NB4 (cell line): ENCODE measurements around the gene MYT1.

ENCODE experiments used
- DNase-seq: peaks from one replicate; pipeline ENCODE4 v3.0.0; 2010; ENCODE audit warnings: low read depth
- H3K4me3 ChIP-seq: one replicate; pipeline ENCODE4 v1.5.1; 2011; ENCODE audit warnings: mild to moderate bottlenecking, low read depth, low read length, moderate library complexity
- MAX ChIP-seq: IDR thresholded peaks from 2 replicates; pipeline ENCODE4 v1.6.1; 2011; ENCODE audit warnings: low read depth, low read length
- MYC ChIP-seq: IDR thresholded peaks from 2 replicates; pipeline ENCODE4 v1.6.1; 2011; ENCODE audit warnings: low read depth, low read length
- POLR2A ChIP-seq: IDR thresholded peaks from 2 replicates; pipeline ENCODE4 v1.6.1; 2011; ENCODE audit warnings: mild to moderate bottlenecking; ENCODE audit not compliant: insufficient read length; ENCODE audit errors: extremely low read depth
- TF ChIP-seq, protein P1 (sequence below): IDR thresholded peaks from one replicate; pipeline ENCODE4 v1.5.1; 2012; ENCODE audit warnings: low read depth, low read length

MYT1 gene

DNA sequence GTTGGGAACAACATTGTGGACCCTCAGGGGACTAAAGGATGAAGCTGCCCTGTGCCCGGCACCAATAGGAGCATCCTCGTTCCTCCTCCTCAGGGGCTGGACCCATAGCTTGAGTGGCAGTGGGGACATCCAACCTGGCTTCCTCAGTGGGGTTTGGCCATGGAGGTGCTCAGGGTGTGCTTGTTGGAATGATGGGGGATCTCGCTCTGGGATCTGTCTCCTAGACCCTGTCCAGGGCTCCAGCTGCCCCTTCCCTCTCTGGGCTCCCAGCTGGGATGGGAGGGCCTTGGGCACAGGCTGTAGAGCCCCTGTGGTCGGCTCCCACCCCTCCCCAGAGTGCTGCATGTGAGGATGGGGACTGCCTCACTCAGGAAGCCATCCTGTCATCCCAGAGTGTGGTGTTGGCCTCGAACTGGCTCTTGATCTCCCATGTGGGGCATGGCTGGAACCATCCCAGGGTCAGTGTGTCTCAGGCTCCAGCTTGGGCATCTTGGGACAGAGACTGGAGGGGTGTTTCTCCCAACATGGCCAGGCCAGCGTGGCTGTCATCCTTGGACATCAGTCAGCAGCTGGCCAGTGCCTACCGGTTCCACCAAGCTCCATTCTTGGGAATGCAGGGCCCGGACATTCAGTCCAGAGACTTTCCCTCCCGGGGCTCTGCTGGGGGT lies 9.5 kb upstream of the MYT1 start:
- no peak for TF ChIP-seq POLR2A
- H3K4me3 ChIP-seq, result no peak overlapping the region
- DNase-seq, result no peak

- H3K4me3 ChIP-seq, result no peak overlapping the region
- TF ChIP-seq MAX (no peak), MYC (no peak), POLR2A (no peak)
- TF ChIP-seq, protein P1, sequence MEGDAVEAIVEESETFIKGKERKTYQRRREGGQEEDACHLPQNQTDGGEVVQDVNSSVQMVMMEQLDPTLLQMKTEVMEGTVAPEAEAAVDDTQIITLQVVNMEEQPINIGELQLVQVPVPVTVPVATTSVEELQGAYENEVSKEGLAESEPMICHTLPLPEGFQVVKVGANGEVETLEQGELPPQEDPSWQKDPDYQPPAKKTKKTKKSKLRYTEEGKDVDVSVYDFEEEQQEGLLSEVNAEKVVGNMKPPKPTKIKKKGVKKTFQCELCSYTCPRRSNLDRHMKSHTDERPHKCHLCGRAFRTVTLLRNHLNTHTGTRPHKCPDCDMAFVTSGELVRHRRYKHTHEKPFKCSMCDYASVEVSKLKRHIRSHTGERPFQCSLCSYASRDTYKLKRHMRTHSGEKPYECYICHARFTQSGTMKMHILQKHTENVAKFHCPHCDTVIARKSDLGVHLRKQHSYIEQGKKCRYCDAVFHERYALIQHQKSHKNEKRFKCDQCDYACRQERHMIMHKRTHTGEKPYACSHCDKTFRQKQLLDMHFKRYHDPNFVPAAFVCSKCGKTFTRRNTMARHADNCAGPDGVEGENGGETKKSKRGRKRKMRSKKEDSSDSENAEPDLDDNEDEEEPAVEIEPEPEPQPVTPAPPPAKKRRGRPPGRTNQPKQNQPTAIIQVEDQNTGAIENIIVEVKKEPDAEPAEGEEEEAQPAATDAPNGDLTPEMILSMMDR, result no peak
- DNase-seq, result no peak
Observed at GRCh38 chr20:64155258-64156135, 8.8 kb upstream of the MYT1 start.

DNA sequence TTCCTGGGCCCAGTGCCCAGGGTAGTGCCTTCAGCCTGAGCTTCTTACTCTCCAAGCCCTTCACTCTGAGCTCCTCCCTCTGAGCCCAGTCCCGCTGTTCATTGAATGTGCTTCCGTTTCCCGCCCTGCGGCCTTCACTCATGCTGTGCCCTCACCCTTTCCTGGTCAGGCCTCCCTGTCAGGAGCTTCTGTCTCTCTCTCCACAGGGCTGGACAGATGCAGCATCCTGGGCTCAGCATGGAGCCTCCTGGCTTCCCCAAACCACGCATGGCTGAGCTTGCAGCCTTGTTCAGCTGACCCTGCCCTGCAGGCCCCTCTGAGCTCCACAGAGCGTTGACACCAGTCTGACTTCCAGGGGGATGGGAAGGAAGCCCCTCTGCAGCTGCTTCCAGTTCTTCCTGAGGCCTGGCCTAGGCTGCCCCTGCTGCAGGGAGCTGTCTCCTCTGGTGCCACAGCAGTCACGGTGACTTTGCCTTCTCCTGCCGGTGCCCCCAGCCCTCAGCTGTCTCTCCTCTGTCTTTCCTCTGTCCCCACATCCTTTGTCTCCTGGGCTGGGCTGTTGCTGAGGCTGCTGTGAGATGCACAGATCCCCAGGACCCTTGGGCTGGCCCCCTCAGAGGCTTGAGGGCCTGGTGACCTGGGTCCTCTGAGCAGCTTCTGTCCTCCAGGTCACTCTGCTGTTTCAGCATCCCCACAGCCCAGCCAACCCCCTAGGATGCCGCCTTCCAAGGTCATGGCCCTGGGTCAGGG lies 7.9 kb upstream of the MYT1 start:
- no peak overlapping the region for H3K4me3 ChIP-seq
- DNase-seq, result no peak
- TF ChIP-seq POLR2A (no peak), MYC (no peak), MAX (no peak)
- TF ChIP-seq, protein P1, result no peak

DNA sequence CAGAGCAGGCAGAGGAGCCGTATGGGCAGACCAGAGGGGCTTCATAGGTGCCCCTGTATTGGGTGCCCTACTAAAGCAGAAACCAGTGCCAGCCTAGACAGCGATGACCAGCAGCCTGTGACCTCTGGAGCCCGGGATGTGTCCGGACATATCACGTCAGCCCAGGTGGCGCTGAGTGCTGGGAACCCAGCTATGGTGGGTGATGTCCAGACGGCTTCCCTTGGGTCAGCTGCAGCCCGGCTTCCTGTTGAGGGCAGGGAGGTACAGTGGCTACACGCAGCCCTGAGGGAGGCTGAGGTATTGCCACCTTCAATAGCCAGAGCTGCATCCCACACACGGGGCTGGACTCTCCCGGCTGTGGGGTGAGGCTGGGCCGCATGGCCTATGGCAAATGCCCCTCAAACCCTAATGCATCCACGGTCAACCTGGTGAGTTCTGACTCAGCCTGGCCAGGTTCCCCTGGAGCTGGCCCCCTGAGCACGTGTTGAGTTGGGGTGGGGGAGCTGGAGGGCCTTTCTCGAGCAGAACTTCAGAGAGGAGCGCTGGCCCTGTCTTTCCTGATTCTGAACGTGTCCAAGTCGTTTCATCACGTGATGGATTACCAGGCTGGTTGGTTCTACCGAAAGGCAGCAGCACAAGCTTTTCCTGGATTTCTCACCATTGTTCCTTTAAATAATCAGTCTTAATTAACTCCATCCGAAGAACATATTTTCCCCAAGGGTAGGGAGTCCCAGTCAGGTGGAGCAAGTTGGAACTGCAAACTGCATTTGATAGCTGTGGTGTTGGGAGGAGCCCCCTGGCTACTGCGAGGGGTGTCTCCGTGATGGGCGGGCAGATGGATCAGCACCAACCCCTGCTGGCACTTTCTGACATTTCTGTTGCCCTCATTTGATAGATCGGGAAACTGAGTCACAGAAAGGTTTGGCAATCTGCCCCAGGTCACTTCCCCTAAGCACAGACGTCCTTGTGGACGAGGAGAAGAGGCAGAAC lies 7.1 kb upstream of the MYT1 start:
- no peak overlapping the region for H3K4me3 ChIP-seq
- TF ChIP-seq MYC, result no peak
- TF ChIP-seq, protein P1, result no peak
- no peak for DNase-seq

- TF ChIP-seq, protein P1, result no peak
- no peak for TF ChIP-seq MAX
- no peak for TF ChIP-seq POLR2A
- no peak overlapping the region for H3K4me3 ChIP-seq
- no peak for DNase-seq
Observed at GRCh38 chr20:64157878-64158277, 6.4 kb upstream of the MYT1 start.
